ENCODE data around the gene PPM1F. TPM values are rescaled to one million over a fixed set of nuclear protein-coding genes. Genes with fewer than 3 reads are reported as not detected.

PPM1F gene
- total RNA-seq, 1 experiment from 2014 or later = 21.1 TPM

DNA sequence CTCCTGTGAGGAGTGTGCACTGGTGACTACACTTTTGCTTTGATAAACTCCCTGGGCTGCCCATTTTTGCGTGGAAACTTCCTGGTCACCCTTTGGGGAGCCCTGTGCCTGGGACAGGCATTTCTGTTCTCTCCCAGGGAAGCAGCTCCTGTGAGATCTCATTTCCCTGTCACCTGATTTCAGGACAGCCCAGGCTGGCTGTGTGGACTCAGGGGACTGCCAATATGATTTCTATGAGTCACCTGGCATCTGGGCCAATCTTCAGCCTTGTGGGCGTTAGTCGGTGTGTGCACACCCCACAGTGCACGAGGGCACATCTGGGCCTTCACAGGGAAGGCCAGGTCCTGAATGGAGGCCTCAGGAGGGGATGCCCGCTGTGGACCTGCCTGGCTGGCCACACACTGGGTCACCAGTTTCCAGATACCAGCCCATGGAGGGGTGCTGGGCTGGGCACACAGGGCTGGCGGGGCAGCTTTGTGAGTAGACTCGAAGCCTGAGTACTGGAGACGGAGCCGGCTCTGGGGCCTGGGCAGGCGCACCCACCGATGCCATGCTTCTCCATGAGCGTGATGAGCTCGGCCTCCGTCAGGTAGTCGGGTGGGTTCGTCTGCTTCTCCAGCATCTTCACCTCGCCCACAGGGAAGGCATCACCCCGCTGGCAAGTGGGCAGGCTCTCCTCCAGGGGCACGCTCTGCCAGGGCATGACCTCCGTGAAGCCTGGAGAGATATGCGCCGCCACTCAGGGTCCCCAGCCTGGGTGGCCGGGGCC lies 9.4 kb upstream of the PPM1F start:
- TF ChIP-seq, protein P1, sequence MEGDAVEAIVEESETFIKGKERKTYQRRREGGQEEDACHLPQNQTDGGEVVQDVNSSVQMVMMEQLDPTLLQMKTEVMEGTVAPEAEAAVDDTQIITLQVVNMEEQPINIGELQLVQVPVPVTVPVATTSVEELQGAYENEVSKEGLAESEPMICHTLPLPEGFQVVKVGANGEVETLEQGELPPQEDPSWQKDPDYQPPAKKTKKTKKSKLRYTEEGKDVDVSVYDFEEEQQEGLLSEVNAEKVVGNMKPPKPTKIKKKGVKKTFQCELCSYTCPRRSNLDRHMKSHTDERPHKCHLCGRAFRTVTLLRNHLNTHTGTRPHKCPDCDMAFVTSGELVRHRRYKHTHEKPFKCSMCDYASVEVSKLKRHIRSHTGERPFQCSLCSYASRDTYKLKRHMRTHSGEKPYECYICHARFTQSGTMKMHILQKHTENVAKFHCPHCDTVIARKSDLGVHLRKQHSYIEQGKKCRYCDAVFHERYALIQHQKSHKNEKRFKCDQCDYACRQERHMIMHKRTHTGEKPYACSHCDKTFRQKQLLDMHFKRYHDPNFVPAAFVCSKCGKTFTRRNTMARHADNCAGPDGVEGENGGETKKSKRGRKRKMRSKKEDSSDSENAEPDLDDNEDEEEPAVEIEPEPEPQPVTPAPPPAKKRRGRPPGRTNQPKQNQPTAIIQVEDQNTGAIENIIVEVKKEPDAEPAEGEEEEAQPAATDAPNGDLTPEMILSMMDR (conservative IDR thresholded peaks at IDR 0.05) = no peak
- peaks cover 42 to 72% (median 62%) of the 10 kb centered on the region in 3 experiments for H3K36me3 Mint-ChIP-seq (ENCODE audit: insufficient read depth in 1 of 3, low read depth in 3 of 3)

More for the DNA sequence above, 9.4 kb upstream of the PPM1F start:
- Histone ChIP-seq H3T11ph (ENCODE audit: low read length) (no peak overlapping the region), H3K23me2 (ENCODE audit: insufficient read length, low read depth, low read length, poor library complexity, severe bottlenecking) (no peaks in the 10 kb centered on the region), H4K91ac (ENCODE audit: insufficient read length, low read depth, low read length) (no peak overlapping the region), H3K4me2 (ENCODE audit: insufficient read depth, insufficient read length, low read length) (no peak overlapping the region), H3K27ac (ENCODE audit: insufficient read length, low read depth, low read length) (no peak overlapping the region), H2BK15ac (ENCODE audit: low read depth, low read length) (no peak overlapping the region), H3K79me2 (ENCODE audit: insufficient read depth, low read length) (no peaks in the 10 kb centered on the region), H3K4ac (ENCODE audit: low read depth, low read length) (no peak overlapping the region), H4K5ac (ENCODE audit: insufficient read length, low read depth, low read length) (no peak overlapping the region), H2BK120ac (ENCODE audit: low read depth, low read length, poor library complexity, severe bottlenecking) (no peak overlapping the region), H3K23ac (ENCODE audit: insufficient read length, low read depth, low read length) (no peak overlapping the region), H3K9me3 (ENCODE audit: control insufficient read depth, low read depth, low read length) (no peaks in the 10 kb centered on the region), H4K20me1 (ENCODE audit: control insufficient read depth, insufficient read depth, insufficient read length) (no peaks in the 10 kb centered on the region), H4K8ac (replicated peaks; ENCODE audit: insufficient read length, low read depth, low read length) (no peak overlapping the region), H2BK20ac (ENCODE audit: low read depth, low read length, poor library complexity, severe bottlenecking) (no peak overlapping the region), H2AFZ (ENCODE audit: low read length) (no peak overlapping the region), H3K79me1 (ENCODE audit: insufficient read depth, low read depth, low read length, poor library complexity, severe bottlenecking) (no peaks in the 10 kb centered on the region), H3K18ac (ENCODE audit: insufficient read length, low read depth, low read length) (no peak overlapping the region), H3K9ac (ENCODE audit: extremely low read depth, insufficient read length, low read length) (no peak overlapping the region), H2AK5ac (ENCODE audit: insufficient read length, low read length) (no peak overlapping the region), H3K27me3 (ENCODE audit: insufficient read depth, low read length) (no peaks in the 10 kb centered on the region), H2BK5ac (ENCODE audit: insufficient read length, low read length) (no peak overlapping the region), H2BK12ac (ENCODE audit: insufficient read length, low read depth, low read length) (no peak overlapping the region), H3K56ac (ENCODE audit: insufficient read length, low read depth, low read length) (no peak overlapping the region), H3K14ac (ENCODE audit: insufficient read depth, low read length) (no peak overlapping the region), H3K4me1 (ENCODE audit: insufficient read depth, low read length) (no peaks in the 10 kb centered on the region)
- no CpG with 5 or more reads among the region's 23 CpGs for WGBS (ENCODE audit: extremely low coverage, insufficient read length, low lambda C conversion rate)
- Mint-ChIP-seq H3K4me1 (no peaks in the 10 kb centered on the region), H3K4me3 (no peak overlapping the region), H3K27ac (no peak overlapping the region), H3K9me3 (no peaks in the 10 kb centered on the region; a peak in 1 of 5 replicates), H3K27me3 (ENCODE audit: low read depth) (peaks cover 2% of the 10 kb centered on the region; the same call in 1 of the 2 replicates)
- DNase-seq = no peak

Data from H9 (cell line).